IMR-90 (cell line): Measurements from ENCODE around the gene FAM124A. TPM values are rescaled to one million over a fixed set of nuclear protein-coding genes. Genes with fewer than 3 reads are reported as not detected.

ENCODE experiments used
- ATAC-seq: fragments of 200-7000 bp; cut with Tn5 transposase; 2 replicates; pipeline ENCODE4 v1.9.1; 2020; ENCODE audit warnings: low read depth, mild to moderate bottlenecking, moderate library complexity
- BruUV-seq: library from RNA; stranded (reverse); fragments of 400-500 nt; replicated peaks from 2 replicates; lab custom pipeline; 2021; lab: Mats Ljungman, UMichigan
- CTCF ChIA-PET: fragments of 300-600 bp; formaldehyde crosslinking; extraction: SDS; loops from one replicate; lab custom pipeline; 2021; ENCODE audit warnings: antibody characterized with exemption; lab: Yijun Ruan, JAX
- POLR2A ChIA-PET: fragments of 300-600 bp; sonication (Branson Sonifier 250); formaldehyde crosslinking; loops from one replicate; lab custom pipeline; 2022; ENCODE audit warnings: antibody characterized with exemption; ENCODE audit not compliant: unreplicated experiment; lab: Charles Lee
- DNase-seq: peaks from one replicate; pipeline ENCODE4 v3.0.0; 2013
- H2AFZ ChIP-seq: replicated peaks from 2 replicates; pipeline ENCODE3; 2013; ENCODE audit warnings: low read length, mild to moderate bottlenecking; ENCODE audit not compliant: poor library complexity
- H2AK5ac ChIP-seq: 2 replicates; pipeline ENCODE4 v1.6.1; 2013; ENCODE audit warnings: low read depth, low read length, inconsistent platforms
- H2AK9ac ChIP-seq: replicated peaks from 2 replicates; pipeline ENCODE3; 2013; ENCODE audit warnings: mild to moderate bottlenecking, low read depth, low read length, moderate library complexity; ENCODE audit not compliant: poor library complexity
- H2BK120ac ChIP-seq: 2 replicates; pipeline ENCODE4 v1.6.1; 2013; ENCODE audit warnings: low read depth, low read length, inconsistent platforms
- H2BK15ac ChIP-seq: 3 replicates; pipeline ENCODE4 v1.6.1; 2013; ENCODE audit warnings: low read depth, low read length, inconsistent platforms
- H2BK20ac ChIP-seq: 2 replicates; pipeline ENCODE4 v1.6.1; 2013; ENCODE audit warnings: low read depth, mild to moderate bottlenecking, inconsistent platforms, low read length, moderate library complexity
- H2BK5ac ChIP-seq: 2 replicates; pipeline ENCODE4 v1.6.1; 2013; ENCODE audit warnings: mild to moderate bottlenecking, low read depth, low read length, inconsistent platforms; ENCODE audit not compliant: poor library complexity, severe bottlenecking
- H3K14ac ChIP-seq: replicated peaks from 2 replicates; pipeline ENCODE4 v1.6.1; 2013; ENCODE audit warnings: low read depth, low read length, inconsistent platforms
- H3K18ac ChIP-seq: 2 replicates; pipeline ENCODE4 v1.6.1; 2013; ENCODE audit warnings: low read depth, low read length, control low read depth
- H3K23ac ChIP-seq: 2 replicates; pipeline ENCODE4 v1.6.1; 2013; ENCODE audit warnings: low read depth, low read length, inconsistent platforms
- H3K27ac ChIP-seq: 2 replicates; pipeline ENCODE4 v1.5.1; 2013; ENCODE audit warnings: mild to moderate bottlenecking, control low read depth, low read length; ENCODE audit not compliant: insufficient read depth
- H3K27me3 ChIP-seq: 2 replicates; pipeline ENCODE4 v1.6.1; 2013; ENCODE audit warnings: low read length; ENCODE audit not compliant: control insufficient read depth, insufficient read depth
- H3K36me3 ChIP-seq: 2 replicates; pipeline ENCODE4 v1.6.1; 2013; ENCODE audit warnings: low read length, mixed read lengths; ENCODE audit not compliant: control insufficient read depth, insufficient read depth
- H3K4ac ChIP-seq: 2 replicates; pipeline ENCODE4 v1.6.1; 2013; ENCODE audit warnings: low read depth, low read length, inconsistent platforms
- H3K4me1 ChIP-seq: 2 replicates; pipeline ENCODE4 v1.6.1; 2013; ENCODE audit warnings: low read length, mixed read lengths; ENCODE audit not compliant: control insufficient read depth, insufficient read depth
- H3K4me2 ChIP-seq: 2 replicates; pipeline ENCODE4 v1.6.1; 2013; ENCODE audit warnings: low read depth, mild to moderate bottlenecking, control low read depth, low read length, moderate library complexity
- H3K4me3 ChIP-seq: 2 replicates; pipeline ENCODE4 v1.5.1; 2013; ENCODE audit warnings: low read depth, mild to moderate bottlenecking, control low read depth, low read length, moderate library complexity; ENCODE audit not compliant: insufficient read depth
- H3K56ac ChIP-seq: 2 replicates; pipeline ENCODE4 v1.6.1; 2013; ENCODE audit warnings: low read length, inconsistent platforms; ENCODE audit not compliant: insufficient read depth; ENCODE audit errors: extremely low read depth
- H3K79me1 ChIP-seq, 2 experiments: 2 replicates each; pipeline ENCODE4 v1.6.1; 2013; ENCODE audit warnings: low read length in 2 of 2, inconsistent platforms in 1 of 2, low read depth in 1 of 2
- H3K9ac ChIP-seq: 2 replicates; pipeline ENCODE4 v1.6.1; 2013; ENCODE audit warnings: low read depth, low read length, control low read depth
- H3K9me1 ChIP-seq: 2 replicates; pipeline ENCODE4 v1.6.1; 2013; ENCODE audit warnings: low read length, inconsistent platforms; ENCODE audit not compliant: insufficient read depth
- H3K9me3 ChIP-seq: 2 replicates; pipeline ENCODE4 v1.6.1; 2013; ENCODE audit warnings: low read length; ENCODE audit not compliant: control insufficient read depth, insufficient read depth
- H4K20me1 ChIP-seq: 2 replicates; pipeline ENCODE4 v1.6.1; 2013; ENCODE audit warnings: low read length, inconsistent platforms; ENCODE audit not compliant: insufficient read depth
- H4K5ac ChIP-seq: 2 replicates; pipeline ENCODE4 v1.6.1; 2013; ENCODE audit warnings: mild to moderate bottlenecking, low read depth, low read length, control low read depth
- H4K8ac ChIP-seq, 2 experiments: 2 replicates each; pipeline ENCODE4 v1.6.1; 2013; ENCODE audit warnings: low read depth in 2 of 2, low read length in 2 of 2, control low read depth in 1 of 2, inconsistent platforms in 1 of 2
- H4K91ac ChIP-seq: 2 replicates; pipeline ENCODE4 v1.6.1; 2013; ENCODE audit warnings: low read depth, low read length, inconsistent platforms; ENCODE audit not compliant: insufficient read depth
- BHLHE40 ChIP-seq: fragments of 150-350 bp; IDR thresholded peaks from 2 replicates; pipeline ENCODE4 v1.6.1; 2016; ENCODE audit warnings: mild to moderate bottlenecking, low read depth, low read length
- CEBPB ChIP-seq: IDR thresholded peaks from 2 replicates; pipeline ENCODE4 v1.6.1; 2012; ENCODE audit warnings: low read depth, low read length, improper control_type of control experiment
- CHD1 ChIP-seq: IDR thresholded peaks from 2 replicates; pipeline ENCODE4 v1.6.1; 2012; ENCODE audit warnings: low read depth, low read length, improper control_type of control experiment
- ELK1 ChIP-seq: fragments of 150-350 bp; IDR thresholded peaks from 2 replicates; pipeline ENCODE4 v1.6.1; 2016; ENCODE audit warnings: low read depth, mild to moderate bottlenecking, low read length, moderate library complexity, borderline replicate concordance
- FOS ChIP-seq: fragments of 150-350 bp; IDR thresholded peaks from 2 replicates; pipeline ENCODE4 v1.6.1; 2016; ENCODE audit warnings: low read depth, low read length
- MAFK ChIP-seq: IDR thresholded peaks from 2 replicates; pipeline ENCODE4 v1.6.1; 2012; ENCODE audit warnings: low read depth, low read length, improper control_type of control experiment
- MAZ ChIP-seq: IDR thresholded peaks from 2 replicates; pipeline ENCODE4 v1.6.1; 2012; ENCODE audit warnings: low read depth, mild to moderate bottlenecking, low read length, improper control_type of control experiment, moderate library complexity, borderline replicate concordance
- MXI1 ChIP-seq: IDR thresholded peaks from 2 replicates; pipeline ENCODE4 v1.6.1; 2012; ENCODE audit warnings: low read depth, mild to moderate bottlenecking, low read length, moderate library complexity, borderline replicate concordance
- NFE2L2 ChIP-seq: fragments of 150-350 bp; IDR thresholded peaks from 2 replicates; pipeline ENCODE4 v1.6.1; 2016; ENCODE audit warnings: low read depth, mild to moderate bottlenecking, low read length
- POLR2A ChIP-seq: IDR thresholded peaks from 2 replicates; pipeline ENCODE4 v1.6.1; 2012; ENCODE audit warnings: mild to moderate bottlenecking, low read depth, low read length
- RAD21 ChIP-seq: IDR thresholded peaks from 2 replicates; pipeline ENCODE4 v1.6.1; 2012; ENCODE audit warnings: low read length, improper control_type of control experiment
- RCOR1 ChIP-seq: IDR thresholded peaks from 2 replicates; pipeline ENCODE4 v1.6.1; 2012; ENCODE audit warnings: mild to moderate bottlenecking, low read length, improper control_type of control experiment; ENCODE audit not compliant: insufficient replicate concordance
- RFX5 ChIP-seq: IDR thresholded peaks from 2 replicates; pipeline ENCODE4 v1.8.0; 2012; ENCODE audit warnings: low read depth, mild to moderate bottlenecking, low read length, moderate library complexity
- SMC3 ChIP-seq: fragments of 150-350 bp; IDR thresholded peaks from 2 replicates; pipeline ENCODE4 v1.6.1; 2016; ENCODE audit warnings: low read depth, mild to moderate bottlenecking, antibody characterized with exemption, low read length, moderate library complexity
- USF2 ChIP-seq: fragments of 150-350 bp; IDR thresholded peaks from 2 replicates; pipeline ENCODE4 v1.6.1; 2017; ENCODE audit warnings: mild to moderate bottlenecking, antibody characterized with exemption, low read length, low read depth
- WGBS, 2 experiments: methylation state at CpG; one replicate each; pipeline versions ENCODE4 v1.1.5 to v1.1.7; 2013; ENCODE audit warnings: missing lambda C conversion rate in 2 of 2; ENCODE audit not compliant: insufficient read length in 1 of 2; ENCODE audit errors: extremely low coverage in 2 of 2; 5-methylcytosine and 5-hydroxymethylcytosine counted together
- dilution Hi-C: fragments of 300-500 bp; cut with HindIII; formaldehyde crosslinking; loops from one replicate; pipeline ENCODE4 v1.14.3; 2018; ENCODE audit warnings: low sequenced_read_pairs; ENCODE audit not compliant: unreplicated experiment
- in situ Hi-C: fragments of 300-500 bp; cut with MboI; formaldehyde crosslinking; loops from 3 replicates; pipeline ENCODE4 v1.14.3; 2019; ENCODE audit warnings: low sequenced_read_pairs, inconsistent platforms, mixed read lengths
- intact Hi-C: fragments of 100-400 bp; cut with micrococcal nuclease; formaldehyde crosslinking; loops from 2 replicates; pipeline ENCODE4 v1.10.0; 2022
- polyA plus RNA-seq, 3 experiments: library from polyadenylated mRNA; depleted of rRNA; stranded (reverse); fragments of >200 nt; gene quantifications; 2 replicates each; pipeline ENCODE4 v1.2.3, GENCODE V29; 2012; ENCODE audit warnings: low replicate concordance in 1 of 3
- total RNA-seq: library from RNA; depleted of rRNA; stranded (reverse); fragments of >200 nt; gene quantifications from 2 replicates; pipeline ENCODE4 v1.2.3, GENCODE V29; 2012
- TF ChIP-seq, protein P1 (sequence below): conservative IDR thresholded peaks from 2 replicates; pipeline ENCODE4 v1.5.1; 2012; ENCODE audit warnings: mild to moderate bottlenecking, low read depth, low read length, improper control_type of control experiment

FAM124A gene
- total and polyA plus RNA-seq, 2 of the 4 experiments (the other 2 are of a cell fraction), result 0.03 TPM; not detected in 1

DNA sequence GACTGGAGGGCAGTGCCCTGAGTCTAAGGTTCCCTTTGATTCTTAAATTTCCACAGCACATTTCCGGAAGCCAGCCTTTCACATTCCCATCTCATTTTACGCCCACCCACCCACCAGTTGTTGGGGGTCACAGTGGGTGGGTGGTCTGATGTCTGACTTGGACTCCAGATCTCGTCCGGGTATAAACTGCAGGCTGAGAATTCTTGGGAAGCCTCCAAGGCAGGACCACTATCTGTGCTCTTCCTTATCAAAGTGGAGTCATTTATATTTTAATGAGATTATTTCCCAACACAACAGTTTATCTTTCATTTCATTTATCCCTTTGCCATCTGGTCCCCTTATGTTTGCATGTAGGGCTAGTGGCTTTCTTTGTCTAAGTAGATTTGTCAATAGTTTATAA lies 3.6 kb upstream of the FAM124A start:
- no peak for TF ChIP-seq RAD21
- no peak for TF ChIP-seq MAFK
- no peak for TF ChIP-seq CEBPB
- TF ChIP-seq ELK1, result no peak
- no peak for TF ChIP-seq NFE2L2
- no peak for TF ChIP-seq USF2
- no peak for TF ChIP-seq MAZ
- TF ChIP-seq RFX5, result no peak
- TF ChIP-seq FOS, result no peak
- TF ChIP-seq MXI1, result no peak
- TF ChIP-seq POLR2A, result no peak
- TF ChIP-seq RCOR1, result no peak
- TF ChIP-seq CHD1, result no peak
- TF ChIP-seq, protein P1, sequence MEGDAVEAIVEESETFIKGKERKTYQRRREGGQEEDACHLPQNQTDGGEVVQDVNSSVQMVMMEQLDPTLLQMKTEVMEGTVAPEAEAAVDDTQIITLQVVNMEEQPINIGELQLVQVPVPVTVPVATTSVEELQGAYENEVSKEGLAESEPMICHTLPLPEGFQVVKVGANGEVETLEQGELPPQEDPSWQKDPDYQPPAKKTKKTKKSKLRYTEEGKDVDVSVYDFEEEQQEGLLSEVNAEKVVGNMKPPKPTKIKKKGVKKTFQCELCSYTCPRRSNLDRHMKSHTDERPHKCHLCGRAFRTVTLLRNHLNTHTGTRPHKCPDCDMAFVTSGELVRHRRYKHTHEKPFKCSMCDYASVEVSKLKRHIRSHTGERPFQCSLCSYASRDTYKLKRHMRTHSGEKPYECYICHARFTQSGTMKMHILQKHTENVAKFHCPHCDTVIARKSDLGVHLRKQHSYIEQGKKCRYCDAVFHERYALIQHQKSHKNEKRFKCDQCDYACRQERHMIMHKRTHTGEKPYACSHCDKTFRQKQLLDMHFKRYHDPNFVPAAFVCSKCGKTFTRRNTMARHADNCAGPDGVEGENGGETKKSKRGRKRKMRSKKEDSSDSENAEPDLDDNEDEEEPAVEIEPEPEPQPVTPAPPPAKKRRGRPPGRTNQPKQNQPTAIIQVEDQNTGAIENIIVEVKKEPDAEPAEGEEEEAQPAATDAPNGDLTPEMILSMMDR, result no peak
- TF ChIP-seq BHLHE40, result no peak
- no peak for TF ChIP-seq SMC3
- H3K56ac ChIP-seq, result no peak overlapping the region
- no peaks in the 10 kb centered on the region for H3K4me1 ChIP-seq
- H3K4me2 ChIP-seq, result no peak overlapping the region
- H3K27ac ChIP-seq, result no peak overlapping the region
- H2BK20ac ChIP-seq, result no peak overlapping the region
- no peak overlapping the region for H4K8ac ChIP-seq
- BruUV-seq, result no TSS peak
- no peaks in the 10 kb centered on the region for H3K9me3 ChIP-seq
- peaks cover 54% of the 10 kb centered on the region for H3K27me3 ChIP-seq
- ATAC-seq (no peak), DNase-seq (no peak)
- no peak overlapping the region for H3K18ac ChIP-seq
- no peaks in the 10 kb centered on the region for H3K79me1 ChIP-seq
- H4K20me1 ChIP-seq, result no peaks in the 10 kb centered on the region
- H3K4ac ChIP-seq, result no peak overlapping the region
- in situ Hi-C loops (no loop called here), dilution Hi-C loops (no loop called here), intact Hi-C loops (no loop called here)
- no peak overlapping the region for H3K9ac ChIP-seq
- H3K14ac ChIP-seq, result no peak overlapping the region
- H3K23ac ChIP-seq, result no peak overlapping the region
- no peak overlapping the region for H2AK5ac ChIP-seq
- WGBS, 2 experiments, result no CpG with 5 or more reads among the region's 4 CpGs
- H2AFZ ChIP-seq, result no peak overlapping the region
- no peak overlapping the region for H2BK120ac ChIP-seq
- no peaks in the 10 kb centered on the region for H3K36me3 ChIP-seq
- H2BK5ac ChIP-seq, result no peak overlapping the region
- H4K91ac ChIP-seq, result no peak overlapping the region
- no peaks in the 10 kb centered on the region for H3K9me1 ChIP-seq
- ChIA-PET CTCF (no interaction called here), POLR2A (no interaction called here)
- H2BK15ac ChIP-seq, result no peak overlapping the region
- H2AK9ac ChIP-seq, result no peak overlapping the region
- H3K4me3 ChIP-seq, result no peak overlapping the region
- no peak overlapping the region for H4K5ac ChIP-seq
